ENCODE measurements around the gene NT5C3B.

- TF ChIP-seq CTCF (conservative IDR thresholded peaks at IDR 0.05; ENCODE audit: low read depth, low read length) (no peak), EZH2 (IDR thresholded peaks at IDR 0.05; ENCODE audit: low read length, unreplicated experiment) (no peak)
Measured at GRCh38 chr17:41784207-41784744, 51.8 kb downstream of the NT5C3B start.
